ENCODE data around the gene TRIO.

TRIO gene

DNA sequence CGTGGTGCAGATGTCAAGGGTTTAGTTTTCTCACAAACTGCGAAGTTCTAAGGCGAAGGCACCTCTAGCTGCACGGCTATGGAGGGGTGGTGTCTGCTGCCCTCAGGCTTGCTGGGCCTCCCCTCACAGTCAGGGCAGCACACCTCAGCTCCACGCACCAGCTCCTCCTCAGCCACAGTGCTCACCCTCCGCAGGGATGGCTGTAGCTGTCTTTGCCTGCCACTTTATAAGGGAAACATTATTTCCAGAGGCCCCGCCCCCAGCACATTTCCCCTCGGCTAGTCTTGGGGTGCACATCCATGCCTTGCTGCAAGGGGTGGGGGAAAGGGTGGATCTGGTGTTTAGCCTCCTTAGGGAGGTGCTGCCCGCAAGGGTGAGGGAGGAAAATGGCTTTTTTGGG, 154.6 kb downstream of the TRIO start:
- DNase-seq (ENCODE audit: low read depth): no peak

DNA sequence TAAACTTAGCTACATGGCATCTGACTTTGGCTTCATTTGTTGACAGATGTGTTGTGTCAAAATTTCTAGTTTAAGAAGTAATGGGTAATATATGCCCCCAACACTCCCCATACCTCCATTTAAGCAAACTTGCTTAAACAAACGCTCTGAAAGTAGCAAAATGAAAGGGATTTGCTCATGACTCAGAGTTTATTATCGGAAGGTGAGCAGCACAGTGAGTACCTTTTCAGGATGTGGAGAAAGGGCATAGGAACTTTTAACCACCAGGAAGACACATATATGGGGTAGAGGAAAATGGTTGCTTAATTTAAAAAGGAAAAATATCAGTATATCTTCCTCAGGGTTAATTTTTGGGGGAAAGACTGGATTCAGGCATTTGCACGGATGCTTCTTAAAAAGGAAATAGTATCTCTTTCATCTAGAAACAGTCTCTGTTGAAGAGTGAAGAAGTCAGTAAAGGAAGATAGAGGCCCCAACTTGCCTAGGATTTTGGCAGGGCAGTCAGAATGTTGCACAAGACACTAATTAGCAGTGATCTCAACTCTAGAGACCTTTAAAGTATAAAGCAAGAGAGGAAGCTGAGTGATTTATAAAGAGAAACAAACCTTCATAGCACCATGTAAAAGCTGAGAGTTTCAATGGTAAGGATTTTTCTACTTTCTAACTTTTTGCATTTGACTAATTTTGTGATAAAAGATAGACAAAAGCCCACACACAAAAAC, 155.1 kb downstream of the TRIO start:
- DNase-seq (ENCODE audit: low read depth): no peak

DNA sequence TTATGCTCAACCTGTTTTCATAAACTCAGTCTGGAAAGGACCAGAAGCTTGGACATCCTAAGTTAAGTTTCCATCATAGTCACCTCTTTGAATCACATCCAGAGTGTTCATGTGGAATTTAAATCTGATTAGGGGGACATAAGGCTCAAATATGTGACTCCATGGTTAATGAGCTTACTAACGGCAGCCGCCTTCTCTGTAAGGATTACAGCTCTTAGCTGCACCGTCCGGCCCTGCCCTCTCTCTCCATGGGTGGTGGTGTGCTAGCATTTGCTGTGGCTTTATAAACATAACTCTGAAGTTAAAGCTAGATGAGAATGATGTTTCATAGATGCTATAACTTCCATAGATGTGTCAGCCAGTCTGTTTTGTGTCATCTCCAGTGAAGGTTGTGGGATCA, 156.5 kb downstream of the TRIO start:
- no peak for DNase-seq (ENCODE audit: low read depth)

DNA sequence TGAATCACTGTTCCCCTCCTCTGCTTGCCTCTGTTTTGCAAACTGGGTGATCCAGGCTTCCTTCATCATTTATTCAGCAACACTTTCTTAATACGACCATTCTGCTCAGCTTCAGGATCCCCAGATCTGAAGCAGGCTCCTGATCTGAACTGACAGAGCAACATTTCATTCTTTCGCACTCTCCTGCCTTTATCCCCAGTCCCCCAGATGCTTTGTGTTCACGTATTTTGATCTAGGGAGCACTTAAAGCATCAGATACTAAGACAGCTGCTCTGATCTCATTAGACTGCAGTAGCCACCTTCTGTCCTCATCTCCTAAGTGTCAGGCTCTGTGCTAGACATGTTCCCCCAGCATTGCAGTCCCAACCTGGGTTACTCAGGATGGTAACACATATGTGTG, 158.0 kb downstream of the TRIO start:
- DNase-seq (ENCODE audit: low read depth): no peak

DNA sequence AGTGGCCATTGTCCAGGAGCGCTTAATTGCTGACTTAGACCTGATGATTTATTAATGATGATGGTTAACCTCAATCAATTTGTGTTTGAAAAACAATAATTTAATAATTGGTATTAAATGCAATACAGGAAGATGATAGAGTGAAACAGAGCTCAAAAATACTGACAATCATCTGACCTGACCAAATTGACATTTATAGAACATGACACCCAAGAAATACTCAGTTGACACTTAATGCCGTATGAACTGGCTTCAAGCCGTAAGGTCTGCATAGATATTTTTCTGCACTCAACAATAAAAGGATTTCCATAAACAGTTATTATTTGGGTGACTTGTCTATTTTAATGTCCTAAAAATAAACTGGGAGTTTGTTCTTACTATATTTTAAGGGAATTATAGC, 159.2 kb downstream of the TRIO start:
- no peak for DNase-seq (ENCODE audit: low read depth)

DNA sequence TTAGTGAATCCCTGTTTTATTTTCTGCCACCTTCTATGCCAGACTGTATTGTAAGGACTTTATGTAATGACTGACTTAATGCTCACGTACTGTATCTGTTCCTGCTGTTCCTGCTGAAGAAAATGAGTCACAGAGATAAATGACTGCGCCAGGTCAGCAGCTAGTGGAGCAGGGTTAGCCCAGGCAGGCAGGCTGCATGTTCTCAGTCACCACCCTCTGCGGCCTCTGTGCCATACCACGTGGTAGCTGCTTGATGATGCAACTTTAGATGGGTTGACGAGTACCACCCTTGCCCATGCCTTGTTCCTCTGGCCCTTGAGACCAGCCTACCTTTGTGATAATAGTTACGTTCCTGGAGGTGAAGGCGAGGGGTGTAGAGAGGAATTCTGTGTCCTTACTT, 161.9 kb downstream of the TRIO start:
- no peak for DNase-seq (ENCODE audit: low read depth)

DNA sequence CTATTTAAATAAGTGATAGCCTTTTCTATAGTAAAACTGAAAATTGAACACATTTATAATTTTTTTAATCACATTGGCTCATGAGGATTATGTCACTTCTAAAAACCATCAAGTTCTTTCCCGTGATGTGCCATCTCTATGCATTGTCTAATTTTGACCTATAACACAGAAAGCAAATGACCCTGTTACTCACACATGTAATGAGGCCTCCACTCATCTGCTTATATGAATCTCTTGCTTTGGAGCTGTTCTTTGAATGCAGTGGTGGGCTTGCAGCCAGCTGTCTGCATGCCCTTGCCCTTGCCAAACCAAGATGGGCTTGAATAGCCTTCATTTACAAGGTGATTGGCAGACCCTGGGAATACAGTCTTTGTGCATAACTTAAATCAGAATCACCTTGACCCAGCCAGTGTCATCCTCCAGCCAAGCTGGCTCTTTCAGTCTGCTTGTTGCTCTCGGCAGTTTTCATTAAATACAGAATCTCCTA, 163.2 kb downstream of the TRIO start:
- no peak for DNase-seq (ENCODE audit: low read depth)

DNA sequence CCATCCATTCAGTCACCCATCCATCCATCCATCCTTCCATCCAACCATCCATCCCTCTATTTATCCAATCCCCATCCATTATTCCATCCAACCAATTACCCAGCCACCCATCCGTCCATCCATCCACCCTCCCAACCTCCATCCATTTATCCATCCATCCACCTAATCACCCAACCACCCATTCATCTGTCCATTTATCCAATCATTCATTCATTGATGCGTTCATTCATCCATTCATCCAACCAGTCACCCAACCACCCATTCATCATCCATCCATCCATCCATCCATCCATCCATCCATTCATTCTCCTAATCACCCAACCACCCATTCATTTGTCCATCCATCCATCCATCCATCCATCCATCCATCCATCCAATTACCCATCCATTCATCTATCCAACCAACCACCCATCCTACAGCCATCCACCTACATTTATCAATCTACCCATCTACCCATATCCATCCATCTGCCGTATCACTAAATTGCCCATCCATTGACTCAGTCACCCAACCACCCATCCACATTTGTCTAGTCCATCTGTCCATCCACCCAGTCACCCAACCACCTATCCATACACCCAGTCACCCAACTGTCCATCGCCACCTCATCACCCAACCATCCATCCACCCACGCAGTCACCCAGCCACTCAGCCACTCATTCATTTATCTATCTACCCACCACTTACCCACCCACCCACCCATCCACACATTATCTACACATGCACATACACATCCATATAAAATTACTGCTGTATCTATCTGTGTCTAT, 165.4 kb downstream of the TRIO start:
- no peak for DNase-seq (ENCODE audit: low read depth)

DNA sequence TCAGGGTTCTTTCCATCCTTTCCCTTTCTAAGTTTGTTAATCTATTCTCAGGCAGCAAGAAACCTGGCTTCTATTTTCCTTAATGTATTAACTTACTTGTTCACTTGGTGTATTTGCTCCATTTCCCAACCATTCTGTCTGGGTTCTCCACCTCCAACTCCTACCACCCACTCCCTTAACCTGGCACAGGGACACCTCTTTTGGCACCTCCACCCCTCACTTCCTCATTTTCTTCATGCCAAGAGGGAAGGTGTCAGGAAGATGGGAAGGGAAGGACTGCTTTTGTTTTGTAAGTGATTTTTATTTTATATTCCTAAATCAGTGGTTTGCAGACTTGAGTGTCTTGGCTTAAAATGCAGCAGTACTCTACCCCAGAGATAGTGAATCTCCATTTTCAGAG, 166.1 kb downstream of the TRIO start:
- DNase-seq (ENCODE audit: low read depth): no peak

DNA sequence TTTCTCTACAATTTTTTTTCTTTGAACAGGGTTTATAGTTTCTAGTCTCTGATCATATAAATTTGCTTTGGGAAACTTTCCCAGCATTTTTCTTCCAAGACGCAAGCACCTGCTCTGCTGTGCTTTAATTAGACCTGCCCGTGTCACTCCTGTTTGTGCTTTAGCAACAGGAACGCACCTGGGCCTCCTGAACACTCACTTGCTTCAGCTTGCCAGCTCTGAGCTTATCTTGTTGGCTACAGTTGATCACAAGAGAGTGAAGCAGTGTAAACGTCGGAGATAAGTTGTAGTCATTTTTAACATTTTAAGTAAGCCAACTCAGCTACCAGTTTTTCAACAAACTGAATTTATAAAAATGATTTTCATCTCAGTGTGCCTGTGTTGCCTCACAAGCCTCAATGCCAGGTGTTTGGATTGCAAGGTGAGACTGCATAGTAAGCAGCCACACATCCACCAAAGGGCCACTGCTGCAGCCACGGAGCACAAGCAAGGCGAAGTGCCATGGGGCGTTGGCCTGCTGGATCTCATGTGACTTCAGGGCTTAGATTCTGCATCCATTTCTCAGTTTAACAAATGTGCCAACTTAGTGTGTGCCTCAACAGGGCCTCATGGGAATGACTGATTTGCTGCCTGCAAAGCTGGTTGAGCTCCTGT, 166.9 kb downstream of the TRIO start:
- DNase-seq (ENCODE audit: low read depth): no peak

DNA sequence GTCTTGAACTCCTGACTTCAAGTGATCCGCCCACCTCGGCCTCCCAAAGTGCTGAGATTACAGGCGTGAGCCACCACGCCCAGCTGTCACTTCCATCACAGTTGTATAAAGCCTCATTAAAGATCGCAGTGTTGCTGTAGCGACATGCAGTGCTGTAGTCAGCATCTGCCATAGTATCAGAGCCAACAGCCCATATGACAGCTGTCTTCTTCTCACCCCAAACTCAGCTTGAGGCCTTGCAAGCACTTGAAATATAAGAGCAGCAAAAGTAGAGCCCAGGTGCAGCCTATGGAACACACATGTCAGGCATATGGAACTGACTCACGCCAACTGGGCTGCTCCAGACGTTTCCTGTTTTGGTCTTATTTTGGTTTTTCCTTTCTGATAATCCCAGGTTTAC, 167.8 kb downstream of the TRIO start:
- no peak for DNase-seq (ENCODE audit: low read depth)

DNA sequence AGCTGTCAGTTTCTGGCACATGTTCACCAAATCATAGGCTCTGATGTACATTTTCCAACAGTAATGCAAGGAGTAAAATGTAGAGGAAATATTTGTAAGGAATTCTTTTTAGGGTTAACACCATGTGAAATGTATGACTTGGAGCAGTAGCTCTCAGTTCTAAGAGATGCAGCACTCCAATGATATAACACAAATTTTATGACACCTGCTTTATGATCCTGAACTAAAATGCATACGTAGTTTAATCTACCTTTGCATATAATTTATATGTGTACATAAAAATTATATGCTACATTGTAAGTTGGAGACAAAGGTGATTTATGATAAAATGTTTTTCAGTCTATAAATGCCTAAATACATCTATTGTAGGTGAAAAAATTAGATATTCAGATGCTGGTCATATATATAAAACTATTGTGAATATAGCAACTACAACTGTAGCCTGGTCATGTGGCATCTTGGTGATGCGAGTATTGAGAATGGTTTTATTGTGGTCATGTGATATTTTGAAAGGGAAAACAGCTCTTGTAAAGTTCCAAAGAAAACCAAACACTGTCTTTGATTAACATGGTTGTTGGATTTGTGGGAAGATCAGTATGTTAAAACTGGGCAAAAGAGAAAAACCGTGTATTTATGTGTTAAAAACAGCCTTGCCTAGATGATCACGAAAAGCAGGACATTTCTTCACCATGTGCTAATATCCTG, 171.0 kb downstream of the TRIO start:
- no peak for DNase-seq (ENCODE audit: low read depth)

DNA sequence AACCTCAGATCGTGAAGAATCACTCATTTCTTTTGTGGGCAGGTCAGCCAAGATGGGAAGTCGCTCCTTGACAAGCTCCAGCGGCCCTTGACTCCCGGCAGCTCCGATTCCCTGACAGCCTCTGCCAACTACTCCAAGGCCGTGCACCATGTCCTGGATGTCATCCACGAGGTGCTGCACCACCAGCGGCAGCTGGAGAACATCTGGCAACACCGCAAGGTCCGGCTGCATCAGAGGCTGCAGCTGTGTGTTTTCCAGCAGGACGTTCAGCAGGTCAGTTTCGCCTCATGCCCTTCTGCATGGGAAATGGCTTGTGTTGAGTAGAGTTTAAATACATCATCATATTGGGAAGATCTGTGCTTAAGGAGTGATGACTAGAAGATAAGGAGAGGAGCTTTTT, 173.3 kb downstream of the TRIO start:
- no peak for DNase-seq (ENCODE audit: low read depth)

DNA sequence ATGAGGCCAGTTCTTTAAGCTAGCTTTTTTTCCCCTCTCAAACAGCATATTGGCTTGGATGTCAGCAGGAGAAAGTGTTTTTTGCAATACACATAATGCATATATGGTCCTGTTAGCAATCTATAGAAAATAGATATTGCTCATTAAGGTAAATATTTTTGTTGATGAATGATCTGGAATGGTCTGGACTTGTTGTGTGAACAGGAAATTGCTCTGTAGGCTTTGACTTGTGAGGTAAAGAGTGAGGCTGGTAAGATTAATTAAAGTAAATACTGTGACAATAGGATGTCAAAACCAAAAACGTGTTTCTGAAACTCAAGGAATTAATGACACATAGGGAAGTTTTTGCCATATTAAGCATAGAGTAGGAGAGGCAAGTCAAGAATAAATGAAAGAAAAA, 176.0 kb downstream of the TRIO start:
- DNase-seq (ENCODE audit: low read depth): no peak

DNA sequence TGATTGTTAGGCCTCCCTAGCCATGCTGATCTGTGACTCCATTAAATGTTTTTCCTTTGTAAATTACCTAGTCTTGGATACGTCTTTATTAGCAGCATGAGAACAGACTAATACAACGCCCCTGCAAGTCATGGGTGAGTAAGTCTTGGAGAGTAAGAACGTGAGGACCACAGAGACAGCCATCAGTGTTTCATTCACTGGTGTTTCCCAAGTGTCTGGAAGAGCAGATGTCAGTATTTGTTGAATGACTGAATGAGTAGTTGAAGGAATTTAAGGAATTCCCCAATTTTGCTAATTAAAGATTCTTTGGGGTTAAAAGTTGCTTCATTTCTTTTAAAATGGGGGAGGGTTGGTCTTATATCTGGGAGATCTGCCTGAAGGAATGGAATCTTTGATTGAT, 178.8 kb downstream of the TRIO start:
- DNase-seq (ENCODE audit: low read depth): no peak

DNA sequence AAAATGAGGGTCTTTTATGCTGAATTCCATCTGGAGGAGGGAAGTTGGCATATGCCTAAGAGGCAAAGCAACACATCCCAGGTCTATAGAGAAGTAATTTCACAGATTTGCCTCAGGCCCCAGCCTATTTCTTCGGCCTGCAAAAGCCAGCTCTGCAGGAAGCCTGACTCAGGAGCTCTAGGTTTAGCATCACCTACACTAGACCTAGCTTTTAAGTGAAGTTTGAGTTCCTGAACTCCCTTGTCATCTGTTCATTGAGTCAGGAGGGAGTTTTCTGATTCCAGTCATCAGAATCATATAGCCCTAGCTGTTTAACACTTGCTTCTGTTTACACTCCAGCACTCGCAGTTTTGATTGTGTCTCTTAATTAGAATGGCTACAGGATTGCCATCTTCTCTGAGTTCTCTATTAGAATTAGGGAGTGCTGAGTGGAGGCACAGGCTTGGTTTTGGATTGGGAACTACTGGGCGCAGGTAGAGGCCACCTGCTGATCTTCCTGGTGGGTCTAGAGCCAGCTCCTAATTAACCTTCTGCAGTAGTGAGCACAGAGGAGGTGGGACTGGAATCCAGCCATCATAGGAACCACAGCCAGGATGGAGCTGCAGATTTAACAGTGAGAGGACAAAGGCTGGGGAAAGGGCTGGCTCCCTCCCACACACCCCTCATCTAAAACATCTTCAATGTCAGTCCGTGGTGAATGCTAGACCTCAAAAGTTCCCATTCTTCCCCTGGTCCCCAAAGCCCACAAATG, 179.5 kb downstream of the TRIO start:
- DNase-seq (ENCODE audit: low read depth): no peak

DNA sequence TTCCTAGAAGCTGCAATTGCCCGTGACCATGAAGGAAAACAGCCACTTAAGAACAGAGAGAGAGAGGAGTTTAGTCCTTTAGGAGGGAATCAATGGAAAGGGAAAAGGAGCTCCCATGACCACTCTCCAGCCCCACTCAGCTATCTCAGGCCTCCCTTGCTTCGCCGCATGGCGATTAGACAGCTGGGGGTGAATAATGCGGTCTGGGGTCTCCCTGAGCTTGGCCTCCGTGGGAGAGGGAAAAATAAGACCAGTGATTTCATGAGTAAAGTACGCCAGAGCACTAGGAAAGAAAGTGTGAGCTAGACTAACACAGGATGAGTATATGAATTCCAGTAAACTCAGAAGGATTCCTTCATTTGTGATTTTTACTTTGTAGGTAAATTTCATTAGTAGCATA, 180.3 kb downstream of the TRIO start:
- no peak for DNase-seq (ENCODE audit: low read depth)

DNA sequence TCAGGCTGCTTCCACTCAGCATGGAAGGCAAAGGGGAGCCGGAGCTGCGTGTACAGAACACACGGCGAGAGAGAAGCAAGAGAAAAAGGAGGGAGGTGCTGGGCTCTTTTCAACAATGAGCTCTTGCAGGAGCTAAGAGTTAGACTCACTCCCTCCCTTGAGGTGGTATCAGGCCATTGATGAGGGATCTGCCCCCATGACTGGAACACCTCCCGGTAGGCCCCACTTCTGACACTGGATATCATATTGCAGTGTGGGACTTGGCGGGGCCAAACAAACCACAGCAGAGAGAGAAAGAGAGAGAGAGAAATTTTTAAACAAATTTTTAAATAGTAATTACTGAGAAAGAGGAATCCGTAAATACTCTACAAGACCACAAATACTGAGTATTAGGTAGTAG, 182.2 kb downstream of the TRIO start:
- DNase-seq (ENCODE audit: low read depth): no peak

DNA sequence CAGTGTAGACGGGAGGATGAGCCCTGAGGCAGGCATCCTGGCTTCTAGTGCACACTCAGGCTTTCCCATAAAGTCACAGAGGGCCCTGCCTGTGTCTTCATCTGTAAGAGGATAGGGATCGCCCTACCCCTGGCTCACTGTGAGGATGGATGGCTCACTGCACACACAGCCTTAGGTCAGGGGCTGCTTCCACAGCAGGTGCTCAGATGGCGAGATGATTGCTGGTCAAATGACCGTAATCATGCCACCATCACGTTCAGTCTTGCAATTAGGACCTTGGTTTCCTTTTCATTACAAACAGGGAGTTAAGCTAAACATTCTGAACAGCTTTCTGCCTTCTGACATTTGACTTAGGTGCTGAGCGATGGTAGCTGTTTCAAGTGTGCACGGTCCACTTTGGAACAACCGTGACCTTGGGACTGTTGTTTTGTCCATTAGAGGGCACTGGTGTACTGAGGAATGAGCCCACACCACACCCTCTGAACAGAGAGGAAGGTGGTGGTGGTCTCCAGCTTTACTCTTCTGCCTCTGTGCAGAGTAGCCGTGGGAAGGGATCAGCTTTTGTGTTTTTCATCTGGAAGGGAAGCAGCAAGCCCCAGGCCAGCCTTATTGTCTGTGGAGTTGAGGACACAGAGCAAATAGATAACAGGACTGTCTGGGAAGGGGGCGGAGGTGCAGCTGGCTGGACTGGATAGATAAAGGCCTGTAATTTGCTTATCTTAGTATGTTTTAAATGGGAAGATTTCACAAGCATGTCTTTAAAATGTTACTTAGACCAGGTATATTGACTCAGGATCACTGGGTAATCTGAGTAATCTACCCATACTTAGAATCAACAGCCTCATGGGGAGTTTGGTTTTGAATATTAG, 183.1 kb downstream of the TRIO start:
- no peak for DNase-seq (ENCODE audit: low read depth)

DNA sequence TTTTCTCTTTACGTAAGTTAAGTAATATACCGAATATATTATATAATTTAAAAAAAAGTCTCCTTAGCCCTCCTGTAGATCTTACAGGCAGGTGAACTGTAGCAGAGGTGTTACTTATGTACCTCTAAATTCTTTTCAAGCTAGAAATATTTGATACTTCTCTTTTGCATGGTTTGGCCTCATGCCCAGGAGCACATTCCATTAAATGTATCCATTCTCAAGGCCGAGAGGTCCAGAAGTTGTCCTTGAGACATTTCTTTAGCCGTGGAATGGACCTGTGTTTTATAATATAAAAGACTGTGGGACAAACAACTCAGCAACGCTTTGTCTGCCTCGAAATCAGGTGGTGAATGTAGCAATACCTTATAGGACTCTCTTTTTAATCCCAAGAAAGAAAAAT, 184.5 kb downstream of the TRIO start:
- DNase-seq (ENCODE audit: low read depth): no peak

DNA sequence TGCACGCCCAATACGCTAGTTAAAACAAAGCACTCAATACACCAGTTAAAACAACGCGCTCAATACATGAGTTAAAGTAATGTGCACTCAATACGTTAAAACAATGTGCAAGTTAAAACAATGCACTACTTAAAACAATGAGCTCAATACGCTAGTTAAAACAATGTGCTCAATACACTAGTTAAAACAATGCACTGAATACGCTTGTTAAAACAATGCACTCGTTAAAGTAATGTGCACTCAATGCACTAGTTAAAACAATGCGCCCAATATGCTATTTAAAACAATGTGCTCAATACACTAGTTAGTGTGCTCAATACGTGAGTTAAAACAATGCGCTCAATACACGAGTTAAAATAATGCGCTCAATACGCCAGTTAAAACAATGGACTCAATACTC, 185.0 kb downstream of the TRIO start:
- no peak for DNase-seq (ENCODE audit: low read depth)

All from stimulated activated CD8-positive, alpha-beta memory T cell treated with anti-CD3 and anti-CD28 coated beads, Interleukin-12 subunit alpha, Interleukin-12 subunit beta, amount 100 ng/mL, for 4 hours (primary cell).